Fibroblast of mammary gland (primary cell): ENCODE measurements around the gene SIGLEC9.
A peak's percentile ranks its signal among the peaks of the same experiment; 100 is the strongest.

Experiments used
- DNase-seq: peaks from one replicate; pipeline ENCODE4 v3.0.0-alpha.2; 2010; ENCODE audit warnings: low read depth
- H3K4me3 ChIP-seq: 2 replicates; pipeline ENCODE4 v1.5.1; 2011; ENCODE audit warnings: low read depth, mild to moderate bottlenecking, low read length, moderate library complexity; ENCODE audit not compliant: control insufficient read depth
- CTCF ChIP-seq: conservative IDR thresholded peaks from 2 replicates; pipeline ENCODE4 v1.5.1; 2011; ENCODE audit warnings: low read depth, low read length, inconsistent platforms; ENCODE audit not compliant: control insufficient read depth, insufficient read depth

The SIGLEC9 gene

GRCh38 chr19:51094696-51095279 is 29.9 kb upstream of the SIGLEC9 start:
- DNase-seq, result no peak
- H3K4me3 ChIP-seq, result no peak overlapping the region
- TF ChIP-seq CTCF, result peak; percentile 59

- TF ChIP-seq CTCF, result peak; percentile 26
- DNase-seq, result peak; percentile 12
- H3K4me3 ChIP-seq, result no peak overlapping the region
Observed at GRCh38 chr19:51096473-51097165, 28.1 kb upstream of the SIGLEC9 start.

- peak; percentile 77 for DNase-seq
- peak; percentile 60 for TF ChIP-seq CTCF
- no peak overlapping the region for H3K4me3 ChIP-seq
Observed at GRCh38 chr19:51097166-51097738, 27.5 kb upstream of the SIGLEC9 start.

GRCh38 chr19:51097796-51098195 is 26.9 kb upstream of the SIGLEC9 start:
- no peak for TF ChIP-seq CTCF
- DNase-seq, result no peak
- no peak overlapping the region for H3K4me3 ChIP-seq

- TF ChIP-seq CTCF, result no peak
- no peak overlapping the region for H3K4me3 ChIP-seq
- DNase-seq, result peak; percentile 32
Observed at GRCh38 chr19:51098365-51099046, 26.2 kb upstream of the SIGLEC9 start.

- H3K4me3 ChIP-seq, result no peak overlapping the region
- no peak for TF ChIP-seq CTCF
- DNase-seq, result no peak
Observed at GRCh38 chr19:51099047-51099382, 25.7 kb upstream of the SIGLEC9 start.
